HepG2 (cell line): ENCODE measurements around the gene B3GNT2. TPM values are rescaled to one million over a fixed set of nuclear protein-coding genes. Genes with fewer than 3 reads are reported as not detected.

ENCODE experiments used
- ATAC-seq: fragments of 200-7000 bp; cut with Tn5 transposase; 3 replicates; pipeline ENCODE4 v1.9.1; 2020; ENCODE audit warnings: mild to moderate bottlenecking, moderate library complexity
- BruUV-seq: library from RNA; stranded (reverse); fragments of 400-500 nt; replicated peaks from 2 replicates; lab custom pipeline; 2021; lab: Mats Ljungman, UMichigan
- CTCF ChIA-PET: fragments of 300-600 bp; formaldehyde crosslinking; extraction: SDS; loops from one replicate; lab custom pipeline; 2021; ENCODE audit warnings: low total read pairs, inconsistent platforms, low intra/inter-chr PET ratio; lab: Yijun Ruan, JAX
- POLR2A ChIA-PET: fragments of 350-600 bp; sonication (Branson Sonifier 250); formaldehyde crosslinking; loops from one replicate; lab custom pipeline; 2020; ENCODE audit warnings: antibody characterized with exemption, inconsistent platforms; lab: Yijun Ruan, JAX
- DNase-seq: peaks from one replicate; pipeline ENCODE4 v3.0.0-alpha.2; 2015; ENCODE audit warnings: low spot score
- FAIRE-seq: peaks from 3 replicates; lab custom pipeline; 2011; peaks lifted over from hg19 to GRCh38; lab: Jason Lieb, UNC
- H2AFZ ChIP-seq: one replicate; pipeline ENCODE4 v1.6.1; 2011; ENCODE audit warnings: low read length, inconsistent platforms
- H3K27ac ChIP-seq: fragments of 300-600 bp; 3 replicates; pipeline ENCODE4 v1.8.0; 2011; ENCODE audit warnings: mixed run types, mild to moderate bottlenecking, mixed read lengths, low read length, inconsistent platforms; ENCODE audit not compliant: insufficient read depth; ENCODE audit errors: extremely low read length
- H3K27me3 ChIP-seq, 2 experiments: fragments of 200-600 bp in 1 of 2; 2 replicates in 1 of 2; 3 replicates in 1 of 2; pipeline versions ENCODE4 v1.6.0 to v1.8.0; 2011; ENCODE audit warnings: low read length in 2 of 2, mild to moderate bottlenecking in 2 of 2, moderate library complexity in 2 of 2, inconsistent platforms in 1 of 2; ENCODE audit not compliant: insufficient read depth in 2 of 2, control insufficient read depth in 1 of 2
- H3K36me3 ChIP-seq, 2 experiments: fragments of 200-600 bp in 1 of 2; replicated peaks in 1 of 2; 2 replicates in 1 of 2; 3 replicates in 1 of 2; pipeline versions ENCODE4 v1.5.1 to v1.8.0; 2011; ENCODE audit warnings: low read length in 2 of 2, inconsistent platforms in 1 of 2; ENCODE audit not compliant: insufficient read depth in 2 of 2, control insufficient read depth in 1 of 2
- H3K4me1 ChIP-seq: 2 replicates; pipeline ENCODE4 v1.5.1; 2012; ENCODE audit warnings: low read length, inconsistent platforms; ENCODE audit not compliant: insufficient read depth
- H3K4me2 ChIP-seq: 2 replicates; pipeline ENCODE4 v1.6.0; 2011; ENCODE audit warnings: low read depth, low read length, inconsistent platforms
- H3K4me3 ChIP-seq, 3 experiments: fragments of 200-600 bp in 1 of 3; sonication (generic), shearing (Covaris generic) in 1 of 3; replicated peaks in 1 of 3; 2 replicates each; pipeline ENCODE4 v1.5.1; 2011 to 2016; ENCODE audit warnings: low read length in 3 of 3, inconsistent platforms in 2 of 3, low read depth in 2 of 3, mild to moderate bottlenecking in 2 of 3, control low read depth in 1 of 3, mixed read lengths in 1 of 3; ENCODE audit not compliant: insufficient read depth in 1 of 3
- H3K79me2 ChIP-seq: one replicate; pipeline ENCODE4 v1.6.1; 2011; ENCODE audit warnings: low read length, inconsistent platforms; ENCODE audit not compliant: insufficient read depth
- H3K9ac ChIP-seq: 2 replicates; pipeline ENCODE4 v1.6.0; 2011; ENCODE audit warnings: mild to moderate bottlenecking, low read depth, low read length, inconsistent platforms; ENCODE audit not compliant: insufficient read depth
- H3K9me3 ChIP-seq: 2 replicates; pipeline ENCODE4 v1.5.1; 2012; ENCODE audit warnings: mild to moderate bottlenecking, low read length
- H4K20me1 ChIP-seq: 2 replicates; pipeline ENCODE4 v1.6.0; 2011; ENCODE audit warnings: inconsistent platforms, mild to moderate bottlenecking, low read length, moderate library complexity; ENCODE audit not compliant: insufficient read depth
- HOMEZ ChIP-seq: IDR thresholded peaks from 2 replicates; pipeline ENCODE4 v1.6.1; 2016; ENCODE audit warnings: low read depth
- KDM3A ChIP-seq: IDR thresholded peaks from 2 replicates; pipeline ENCODE4 v1.6.1; 2018; ENCODE audit warnings: low read depth, missing compliant biosample characterization
- PITX1 ChIP-seq: sonication (generic); formaldehyde crosslinking; IDR thresholded peaks from 2 replicates; pipeline ENCODE4 v1.5.1; 2020; ENCODE audit warnings: mild to moderate bottlenecking, missing genetic modification reagents
- SIN3A ChIP-seq: IDR thresholded peaks from 2 replicates; pipeline ENCODE4 v1.6.1; 2011; ENCODE audit warnings: low read depth, mild to moderate bottlenecking, control low read depth, low read length, borderline replicate concordance
- SIN3B ChIP-seq: fragments of 150-350 bp; IDR thresholded peaks from 2 replicates; pipeline ENCODE4 v1.6.1; 2014; ENCODE audit warnings: low read length
- TERF1 ChIP-seq: sonication (generic); formaldehyde crosslinking; IDR thresholded peaks from 2 replicates; pipeline ENCODE4 v1.8.0; 2022; ENCODE audit warnings: mild to moderate bottlenecking, missing genetic modification reagents, moderate library complexity
- THAP9 ChIP-seq: sonication (generic); formaldehyde crosslinking; IDR thresholded peaks from 2 replicates; pipeline ENCODE4; 2020; ENCODE audit warnings: missing genetic modification reagents, mild to moderate bottlenecking, borderline replicate concordance
- THYN1 ChIP-seq: sonication (generic); formaldehyde crosslinking; IDR thresholded peaks from 2 replicates; pipeline ENCODE4 v1.8.1; 2023; ENCODE audit warnings: low read depth, mild to moderate bottlenecking, moderate library complexity, missing genetic modification reagents, borderline replicate concordance
- UBTF ChIP-seq: sonication (generic); formaldehyde crosslinking; IDR thresholded peaks from 2 replicates; pipeline ENCODE4 v1.4.0; 2020; ENCODE audit warnings: mild to moderate bottlenecking, missing genetic modification reagents
- ZBTB26 ChIP-seq: IDR thresholded peaks from 2 replicates; pipeline ENCODE4 v1.6.1; 2016; ENCODE audit warnings: missing compliant biosample characterization, missing genetic modification reagents, borderline replicate concordance
- ZBTB3 ChIP-seq: sonication (generic); formaldehyde crosslinking; IDR thresholded peaks from 2 replicates; pipeline ENCODE4 v1.4.0; 2020; ENCODE audit warnings: low read depth, mild to moderate bottlenecking, moderate library complexity, missing genetic modification reagents, borderline replicate concordance
- ZNF607 ChIP-seq: sonication (generic); formaldehyde crosslinking; IDR thresholded peaks from 2 replicates; pipeline ENCODE4 v1.5.1; 2020; ENCODE audit warnings: missing genetic modification reagents, mild to moderate bottlenecking, borderline replicate concordance
- ZNF644 ChIP-seq: IDR thresholded peaks from 2 replicates; pipeline ENCODE4 v1.6.1; 2016; ENCODE audit warnings: low read depth
- WGBS: methylation state at CpG from one replicate; pipeline ENCODE4 v1.1.6; 2017; ENCODE audit warnings: low lambda C conversion rate; 5-methylcytosine and 5-hydroxymethylcytosine counted together
- in situ Hi-C: cut with HindIII; loops from 2 replicates; pipeline ENCODE4 v1.10.0; 2017; ENCODE audit warnings: low pct_unique_long_range_greater_than_20kb; ENCODE audit not compliant: extremely low pct_ligation_motif_present
- intact Hi-C: fragments of 100-400 bp; cut with micrococcal nuclease; formaldehyde crosslinking; loops from one replicate; pipeline ENCODE4 v1.10.0; 2022; ENCODE audit not compliant: unreplicated experiment
- polyA plus RNA-seq, 8 experiments: library from polyadenylated mRNA; depleted of rRNA in 3 of 8; stranded (reverse) in 7 of 8; unstranded in 1 of 8; fragments of >200 nt; fragmentation: Illumina TruSeq in 4 of 8; extraction: Trizol in 4 of 8; gene quantifications; 2 replicates each; pipeline versions ENCODE4 v1.2.1 to v1.2.3, GENCODE V29; 2011 to 2016; ENCODE audit warnings: low read depth in 4 of 8, missing spikeins in 1 of 8, mixed read lengths in 1 of 8; ENCODE audit not compliant: insufficient read depth in 1 of 8
- total RNA-seq, 5 experiments: library from RNA; depleted of rRNA; stranded (reverse); fragments of >200 nt; fragmentation: Illumina TruSeq; extraction: Trizol; gene quantifications; 2 replicates each; pipeline ENCODE4 v1.2.3, GENCODE V29; 2016; ENCODE audit warnings: low read depth in 1 of 5

Gene B3GNT2
- total and polyA plus RNA-seq, 2 of the 13 experiments (the other 11 are each of a cell fraction or from before 2014, with no cell fraction given), result 26.3 to 28.5 TPM

GRCh38 chr2:62227386-62228075 is 31.6 kb downstream of the B3GNT2 start (continued):
- TF ChIP-seq UBTF (CRISPR knock-in tag) (0 out of 2 replicates have a peak, but pooled peaks have one; percentile 19), THYN1 (no peak), SIN3A (no peak), SIN3B (no peak), ZBTB3 (CRISPR knock-in tag) (no peak), KDM3A (no peak), PITX1 (peak; percentile 17; the same call in 1 of the 2 replicates), ZNF607 (CRISPR knock-in tag) (no peak)

- in situ Hi-C loops (no loop called here), intact Hi-C loops (no loop called here)
- H3K79me2 ChIP-seq, result peaks cover 7% of the 10 kb centered on the region
- H3K4me3 ChIP-seq, result no peak overlapping the region
- H3K9me3 ChIP-seq, result no peaks in the 10 kb centered on the region
- no peak overlapping the region for H3K4me2 ChIP-seq
- H2AFZ ChIP-seq, result no peak overlapping the region
- BruUV-seq, result no TSS peak
- whole genome bisulfite sequencing, result 95% methylated on average over 11 of the region's 11 CpGs
- peaks cover 3 to 9% of the 10 kb centered on the region in 2 experiments; a peak in 3 of 5 replicates for H3K36me3 ChIP-seq
- peaks cover 42% of the 10 kb centered on the region for H3K4me1 ChIP-seq
- FAIRE-seq (no peak), DNase-seq (no peak), ATAC-seq (no peak)
- H4K20me1 ChIP-seq, result peaks cover 6% of the 10 kb centered on the region; the same call in 1 of the 2 replicates
- H3K27me3 ChIP-seq, result no peaks in the 10 kb centered on the region
- ChIA-PET POLR2A (no interaction called here), CTCF (no interaction called here)
- H3K9ac ChIP-seq, result no peak overlapping the region
- H3K27ac ChIP-seq, result no peak overlapping the region
- no peak for TF ChIP-seq TERF1 (CRISPR knock-in tag)
- no peak for TF ChIP-seq ZBTB26 (CRISPR knock-in tag)
- no peak for TF ChIP-seq ZNF644 (CRISPR knock-in tag)
- no peak for TF ChIP-seq HOMEZ (CRISPR knock-in tag)
- TF ChIP-seq THAP9 (CRISPR knock-in tag), result no peak
Observed at GRCh38 chr2:62229082-62229605, 33.2 kb downstream of the B3GNT2 start.
